Breast epithelium (tissue), 4 donors: Measurements from ENCODE around the gene CLGN. TPM values are rescaled to one million over a fixed set of nuclear protein-coding genes. Genes with fewer than 3 reads are reported as not detected.

Experiments
- DNase-seq, 2 donors: peaks; one replicate each; pipeline ENCODE4 v3.0.0-alpha.2; 2019; ENCODE audit warnings: low spot score in 2 of 2
- H3K27ac ChIP-seq, 2 donors: fragments of 200-600 bp; sonication (generic) in 1 of 2; one replicate each; pipeline ENCODE4 v1.5.1; 2016 to 2019; ENCODE audit warnings: mild to moderate bottlenecking in 1 of 2
- H3K27me3 ChIP-seq, 2 donors: fragments of 200-600 bp; sonication (generic) in 1 of 2; one replicate each; pipeline versions ENCODE4 v1.5.1 to v1.6.0; 2017 to 2019; ENCODE audit warnings: control low read depth in 1 of 2, mild to moderate bottlenecking in 1 of 2
- H3K36me3 ChIP-seq: fragments of 200-600 bp; one replicate; pipeline ENCODE4 v1.5.1; 2019
- H3K4me1 ChIP-seq, 2 donors: fragments of 200-600 bp; sonication (generic); one replicate each; pipeline ENCODE4 v1.5.1; 2016 to 2019; ENCODE audit warnings: control low read depth in 1 of 2
- H3K4me3 ChIP-seq, 3 donors: fragments of 200-600 bp; sonication (generic); 1 replicate in 2 of 3; 2 replicates in 1 of 3; pipeline ENCODE4 v1.5.1; 2016 to 2019; ENCODE audit warnings: mild to moderate bottlenecking in 3 of 3, moderate library complexity in 2 of 3
- H3K9me3 ChIP-seq, 2 donors: fragments of 200-600 bp; sonication (generic) in 1 of 2; one replicate each; pipeline ENCODE4 v1.5.1; 2016 to 2019; ENCODE audit warnings: control low read depth in 1 of 2
- CTCF ChIP-seq, 3 donors: fragments of 450-650 bp; IDR thresholded peaks; one replicate each; pipeline ENCODE4 v1.5.1; 2016 to 2017; ENCODE audit warnings: antibody characterized with exemption in 3 of 3, mild to moderate bottlenecking in 3 of 3, moderate library complexity in 3 of 3
- POLR2A ChIP-seq: fragments of 450-650 bp; IDR thresholded peaks from one replicate; pipeline ENCODE4 v1.6.1; 2016; ENCODE audit warnings: antibody characterized with exemption, mild to moderate bottlenecking, moderate library complexity
- POLR2AphosphoS5 ChIP-seq, 3 donors: sonication (generic); formaldehyde crosslinking; IDR thresholded peaks; one replicate each; pipeline ENCODE4 v1.6.1; 2017; ENCODE audit warnings: antibody characterized with exemption in 3 of 3
- intact Hi-C: fragments of 100-400 bp; cut with DNase I; formaldehyde crosslinking; loops from one replicate; pipeline ENCODE4 v1.15.1; 2023; ENCODE audit warnings: low total_unique reads
- total RNA-seq, 3 donors: library from RNA; depleted of rRNA; stranded (reverse); fragments of >200 nt; gene quantifications; one replicate each; pipeline ENCODE4 v1.1.0, GENCODE V29; 2016

CLGN gene
- total RNA-seq, 3 donors from 2014 or later, result 0.32 to 5.2 (median 1.6) TPM

- intact Hi-C loops, result no loop called here
- no peak for DNase-seq
- no peaks in the 10 kb centered on the region for H3K36me3 ChIP-seq
Observed at GRCh38 chr4:140349816-140350215, 77.6 kb downstream of the CLGN start.

DNA sequence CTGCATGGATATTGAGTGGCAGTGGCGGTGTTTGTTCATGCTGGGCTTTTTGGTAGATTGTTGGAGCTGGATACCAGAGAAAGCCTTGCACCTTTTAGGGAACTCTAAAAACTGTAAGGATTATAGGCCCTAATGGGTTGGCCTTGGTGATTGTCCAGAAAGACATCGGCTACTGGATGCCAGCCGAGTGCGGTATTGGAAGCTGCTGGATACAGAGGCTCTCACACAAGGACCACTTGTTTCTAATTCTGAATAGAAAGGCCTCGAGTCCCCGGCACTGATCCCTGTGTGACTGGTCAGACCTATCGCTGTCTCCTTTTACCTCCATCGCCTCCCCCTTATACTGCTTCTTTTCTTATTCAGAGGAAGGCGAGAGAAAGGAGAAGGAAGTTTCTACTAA lies 81.3 kb downstream of the CLGN start:
- Histone ChIP-seq H3K4me3 (no peak overlapping the region), H3K4me1 (peaks cover 0 to 3% of the 10 kb centered on the region in 2 donors), H3K9me3 (no peaks in the 10 kb centered on the region), H3K27me3 (no peaks in the 10 kb centered on the region), H3K36me3 (no peaks in the 10 kb centered on the region), H3K27ac (no peak overlapping the region)
- no peak for TF ChIP-seq POLR2AphosphoS5 (IDR thresholded peaks at IDR 0.05)
- no peak for TF ChIP-seq CTCF (IDR thresholded peaks at IDR 0.05)
- no peak for TF ChIP-seq POLR2A
- intact Hi-C loops, result no loop called here
- DNase-seq, result no peak

More at GRCh38 chr4:140349816-140350215, 77.6 kb downstream of the CLGN start:
- Histone ChIP-seq H3K9me3 (no peaks in the 10 kb centered on the region), H3K27ac (no peak overlapping the region), H3K27me3 (no peaks in the 10 kb centered on the region), H3K4me3 (no peak overlapping the region), H3K4me1 (no peaks in the 10 kb centered on the region)
- TF ChIP-seq CTCF (IDR thresholded peaks at IDR 0.05), result no peak

- no peak overlapping the region for H3K4me3 ChIP-seq
- TF ChIP-seq POLR2A (no peak), CTCF (IDR thresholded peaks at IDR 0.05) (no peak), POLR2AphosphoS5 (IDR thresholded peaks at IDR 0.05) (no peak)
- H3K27me3 ChIP-seq, result no peaks in the 10 kb centered on the region
- no peaks in the 10 kb centered on the region for H3K36me3 ChIP-seq
- intact Hi-C loops, result no loop called here
- H3K4me1 ChIP-seq, result peaks cover 0 to 3% of the 10 kb centered on the region in 2 donors
- no peaks in the 10 kb centered on the region for H3K9me3 ChIP-seq
- no peak for DNase-seq
- no peak overlapping the region for H3K27ac ChIP-seq
Observed at GRCh38 chr4:140344621-140345020, 82.8 kb downstream of the CLGN start.

GRCh38 chr4:140344101-140344500 lies 83.3 kb downstream of the CLGN start:
- no peaks in the 10 kb centered on the region for H3K9me3 ChIP-seq
- no peaks in the 10 kb centered on the region for H3K36me3 ChIP-seq
- TF ChIP-seq CTCF (IDR thresholded peaks at IDR 0.05), result no peak
- no peak for TF ChIP-seq POLR2A
- TF ChIP-seq POLR2AphosphoS5 (IDR thresholded peaks at IDR 0.05), result no peak
- H3K4me3 ChIP-seq, result no peak overlapping the region
- DNase-seq, result no peak
- intact Hi-C loops, result no loop called here
- peaks cover 0 to 3% of the 10 kb centered on the region in 2 donors for H3K4me1 ChIP-seq
- no peaks in the 10 kb centered on the region for H3K27me3 ChIP-seq
- no peak overlapping the region for H3K27ac ChIP-seq

GRCh38 chr4:140343303-140343702 lies 84.1 kb downstream of the CLGN start:
- Histone ChIP-seq H3K27me3 (no peaks in the 10 kb centered on the region), H3K27ac (no peak overlapping the region), H3K4me1 (peaks cover 0 to 3% of the 10 kb centered on the region in 2 donors), H3K4me3 (no peak overlapping the region), H3K9me3 (no peaks in the 10 kb centered on the region), H3K36me3 (no peaks in the 10 kb centered on the region)
- TF ChIP-seq POLR2AphosphoS5 (IDR thresholded peaks at IDR 0.05), result no peak
- no peak for TF ChIP-seq POLR2A
- TF ChIP-seq CTCF (IDR thresholded peaks at IDR 0.05), result no peak
- DNase-seq, result no peak
- intact Hi-C loops, result no loop called here
